Keratinocyte (primary cell): ENCODE measurements around the gene LY86.

Source experiments
- CTCF ChIP-seq, 3 experiments: IDR thresholded peaks in 1 of 3; conservative IDR thresholded peaks in 1 of 3; optimal IDR thresholded peaks in 1 of 3; 2 replicates in 2 of 3; 3 replicates in 1 of 3; pipeline versions ENCODE3 to v1.5.1; 2011; ENCODE audit warnings: low read length in 3 of 3, mild to moderate bottlenecking in 3 of 3, moderate library complexity in 2 of 3, control low read depth in 1 of 3, inconsistent platforms in 1 of 3; ENCODE audit not compliant: insufficient read depth in 2 of 3; ENCODE audit errors: extremely low read depth in 1 of 3
- EZH2 ChIP-seq: IDR thresholded peaks from one replicate; pipeline ENCODE4 v1.6.1; 2012; ENCODE audit warnings: inconsistent platforms, mild to moderate bottlenecking, low read length, moderate library complexity

- TF ChIP-seq CTCF (optimal IDR thresholded peaks at IDR 0.05 in 1 of 3, IDR thresholded peaks at IDR 0.05 in 1 of 3, conservative IDR thresholded peaks at IDR 0.05 in 1 of 3; ENCODE audit: extremely low read depth in 1 of 3, insufficient read depth in 2 of 3, low read length in 3 of 3) (no peak), EZH2 (no peak)
Observed at GRCh38 chr6:6655805-6656251, 67.3 kb downstream of the LY86 start.
